B cell (primary cell): ENCODE measurements around the gene CHD6. TPM values are rescaled to one million over a fixed set of nuclear protein-coding genes. Genes with fewer than 3 reads are reported as not detected.

ENCODE experiments used
- ATAC-seq: fragments of 200-7000 bp; cut with Tn5 transposase; one replicate; pipeline ENCODE4 v1.10.0; 2021; ENCODE audit warnings: low read depth, mild to moderate bottlenecking, moderate number of reproducible peaks, moderate library complexity
- CTCF ChIA-PET: fragments of 350-600 bp; sonication (Branson Sonifier 250); formaldehyde crosslinking; loops from one replicate; lab custom pipeline; 2021; ENCODE audit warnings: antibody characterized with exemption, inconsistent platforms; lab: Charles Lee
- POLR2A ChIA-PET: fragments of 350-600 bp; sonication (Branson Sonifier 250); formaldehyde crosslinking; loops from one replicate; lab custom pipeline; 2021; ENCODE audit warnings: antibody characterized with exemption; lab: Charles Lee
- DNase-seq: peaks from one replicate; pipeline ENCODE4 v3.0.0; 2013
- H2AFZ ChIP-seq: 2 replicates; pipeline ENCODE4 v1.6.1; 2012; ENCODE audit warnings: mild to moderate bottlenecking, low read depth, low read length; ENCODE audit not compliant: insufficient read depth, poor library complexity, severe bottlenecking
- H3K27ac ChIP-seq, 2 donors: 1 replicate in 1 of 2; 2 replicates in 1 of 2; pipeline ENCODE4 v1.5.1; 2012 to 2013; ENCODE audit warnings: low read length in 2 of 2, mild to moderate bottlenecking in 2 of 2, moderate library complexity in 1 of 2
- H3K27me3 ChIP-seq, 4 experiments: fragments of 200-600 bp in 1 of 4; sonication (generic) in 1 of 4; replicated peaks in 1 of 4; 1 replicate in 2 of 4; 2 replicates in 2 of 4; pipeline versions ENCODE4 v1.6.1 to v1.7.0; 2013 to 2016; ENCODE audit warnings: low read length in 3 of 4, mild to moderate bottlenecking in 2 of 4, mixed read lengths in 1 of 4, moderate library complexity in 1 of 4; ENCODE audit not compliant: insufficient read depth in 4 of 4, control insufficient read depth in 3 of 4; ENCODE audit errors: control extremely low read depth in 1 of 4
- H3K36me3 ChIP-seq, 2 experiments: replicated peaks in 1 of 2; 1 replicate in 1 of 2; 2 replicates in 1 of 2; pipeline versions ENCODE4 v1.6.1 to v1.7.1; 2013; ENCODE audit warnings: low read length in 1 of 2; ENCODE audit not compliant: insufficient read depth in 2 of 2, control insufficient read depth in 1 of 2; ENCODE audit errors: control extremely low read depth in 1 of 2, extremely low read depth in 1 of 2
- H3K4me1 ChIP-seq, 2 donors: fragments of 200-600 bp in 1 of 2; sonication (generic) in 1 of 2; 1 replicate in 1 of 2; 2 replicates in 1 of 2; pipeline versions ENCODE4 v1.5.1 to v1.6.1; 2013 to 2017; ENCODE audit warnings: low read length in 2 of 2; ENCODE audit not compliant: control insufficient read depth in 2 of 2, insufficient read depth in 2 of 2
- H3K4me2 ChIP-seq: replicated peaks from 2 replicates; pipeline ENCODE3; 2012; ENCODE audit warnings: mild to moderate bottlenecking, low read depth, low read length; ENCODE audit not compliant: poor library complexity, severe bottlenecking
- H3K4me3 ChIP-seq, 5 experiments: fragments of 200-600 bp in 1 of 5; sonication (generic) in 1 of 5; 1 replicate in 3 of 5; 2 replicates in 2 of 5; pipeline versions ENCODE4 v1.5.1 to v1.7.0; 2011 to 2016; ENCODE audit warnings: low read length in 4 of 5, mild to moderate bottlenecking in 4 of 5, low read depth in 2 of 5, control low read depth in 1 of 5, moderate library complexity in 1 of 5; ENCODE audit not compliant: insufficient read depth in 1 of 5; ENCODE audit errors: control extremely low read depth in 1 of 5, extremely low read depth in 1 of 5
- H3K79me2 ChIP-seq: fragments of 200-600 bp; sonication (generic); one replicate; pipeline ENCODE4 v1.6.0; 2016; ENCODE audit warnings: low read length; ENCODE audit not compliant: control insufficient read depth, insufficient read depth
- H3K9ac ChIP-seq: fragments of 200-600 bp; sonication (generic); 2 replicates; pipeline ENCODE4 v1.6.1; 2017; ENCODE audit warnings: mild to moderate bottlenecking, low read length, moderate library complexity
- H3K9me3 ChIP-seq, 3 donors: one replicate each; pipeline versions ENCODE4 v1.6.1 to v1.7.1; 2013; ENCODE audit warnings: low read length in 2 of 3; ENCODE audit not compliant: control insufficient read depth in 2 of 3, insufficient read depth in 1 of 3; ENCODE audit errors: control extremely low read depth in 1 of 3
- H4K20me1 ChIP-seq: 2 replicates; pipeline ENCODE4 v1.6.0; 2012; ENCODE audit warnings: mild to moderate bottlenecking, low read length; ENCODE audit not compliant: insufficient read depth, control insufficient read depth, poor library complexity, severe bottlenecking
- H3K27ac Mint-ChIP-seq: one replicate; pipeline ENCODE4 v1.8.0; 2021; ENCODE audit warnings: mixed read lengths
- H3K27me3 Mint-ChIP-seq: one replicate; pipeline ENCODE4 v1.8.0; 2021; ENCODE audit warnings: mixed read lengths
- H3K4me1 Mint-ChIP-seq: one replicate; pipeline ENCODE4 v1.8.0; 2021; ENCODE audit warnings: mixed read lengths
- H3K4me3 Mint-ChIP-seq: one replicate; pipeline ENCODE4 v1.8.0; 2021; ENCODE audit warnings: mixed read lengths
- H3K9me3 Mint-ChIP-seq: one replicate; pipeline ENCODE4 v1.8.0; 2022; ENCODE audit warnings: mixed read lengths; ENCODE audit not compliant: insufficient read depth
- EZH2 ChIP-seq: IDR thresholded peaks from 2 replicates; pipeline ENCODE4 v1.6.1; 2012; ENCODE audit warnings: borderline replicate concordance, low read depth, mild to moderate bottlenecking, moderate library complexity, low read length; ENCODE audit not compliant: insufficient read depth, poor library complexity, severe bottlenecking
- WGBS: methylation state at CpG from one replicate; pipeline ENCODE4 v1.1.5; 2013; ENCODE audit warnings: missing lambda C conversion rate; ENCODE audit not compliant: insufficient coverage; 5-methylcytosine and 5-hydroxymethylcytosine counted together
- intact Hi-C: fragments of 100-400 bp; cut with micrococcal nuclease; formaldehyde crosslinking; loops from one replicate; pipeline ENCODE4 v1.10.0; 2022
- polyA plus RNA-seq: library from polyadenylated mRNA; depleted of rRNA; stranded (reverse); fragments of >200 nt; gene quantifications from 2 replicates; pipeline ENCODE4 v1.2.3, GENCODE V29; 2012
- total RNA-seq, 2 donors: library from RNA; stranded (reverse); fragments of 120-200 nt in 1 of 2; gene quantifications; 1 replicate in 1 of 2; 2 replicates in 1 of 2; pipeline versions ENCODE4 v1.2.3 to v1.2.4, GENCODE V29; 2013 to 2022
- TF ChIP-seq, protein P1 (sequence below): fragments of 200-600 bp; IDR thresholded peaks from one replicate; pipeline ENCODE4 v1.8.0; 2022; ENCODE audit warnings: antibody characterized with exemption, mild to moderate bottlenecking

The CHD6 gene
- total and polyA plus RNA-seq, 2 donors (not counting 1 experiment from before 2014, with no cell fraction given), result 10.3 to 117 TPM

GRCh38 chr20:41375846-41376245 lies 242.3 kb downstream of the CHD6 start:
- no peak overlapping the region for H2AFZ ChIP-seq
- no peaks in the 10 kb centered on the region for H3K36me3 ChIP-seq
- H3K4me1 ChIP-seq, result no peaks in the 10 kb centered on the region
- Mint-ChIP-seq H3K9me3 (peaks cover 5% of the 10 kb centered on the region), H3K4me1 (no peaks in the 10 kb centered on the region), H3K27ac (no peak overlapping the region), H3K27me3 (peaks cover 61% of the 10 kb centered on the region), H3K4me3 (no peak overlapping the region)
- DNase-seq (no peak), ATAC-seq (no peak)
- no peak overlapping the region for H3K9ac ChIP-seq
- 73% methylated on average over 7 of the region's 9 CpGs for WGBS
- ChIA-PET CTCF (no interaction called here), POLR2A (no interaction called here)
- intact Hi-C loops, result no loop called here
- peaks cover 0 to 28% (median 5%) of the 10 kb centered on the region in 3 donors for H3K9me3 ChIP-seq
- H4K20me1 ChIP-seq, result no peaks in the 10 kb centered on the region
- H3K4me3 ChIP-seq, result no peak overlapping the region
- no peak for TF ChIP-seq EZH2
- TF ChIP-seq, protein P1, sequence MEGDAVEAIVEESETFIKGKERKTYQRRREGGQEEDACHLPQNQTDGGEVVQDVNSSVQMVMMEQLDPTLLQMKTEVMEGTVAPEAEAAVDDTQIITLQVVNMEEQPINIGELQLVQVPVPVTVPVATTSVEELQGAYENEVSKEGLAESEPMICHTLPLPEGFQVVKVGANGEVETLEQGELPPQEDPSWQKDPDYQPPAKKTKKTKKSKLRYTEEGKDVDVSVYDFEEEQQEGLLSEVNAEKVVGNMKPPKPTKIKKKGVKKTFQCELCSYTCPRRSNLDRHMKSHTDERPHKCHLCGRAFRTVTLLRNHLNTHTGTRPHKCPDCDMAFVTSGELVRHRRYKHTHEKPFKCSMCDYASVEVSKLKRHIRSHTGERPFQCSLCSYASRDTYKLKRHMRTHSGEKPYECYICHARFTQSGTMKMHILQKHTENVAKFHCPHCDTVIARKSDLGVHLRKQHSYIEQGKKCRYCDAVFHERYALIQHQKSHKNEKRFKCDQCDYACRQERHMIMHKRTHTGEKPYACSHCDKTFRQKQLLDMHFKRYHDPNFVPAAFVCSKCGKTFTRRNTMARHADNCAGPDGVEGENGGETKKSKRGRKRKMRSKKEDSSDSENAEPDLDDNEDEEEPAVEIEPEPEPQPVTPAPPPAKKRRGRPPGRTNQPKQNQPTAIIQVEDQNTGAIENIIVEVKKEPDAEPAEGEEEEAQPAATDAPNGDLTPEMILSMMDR, result no peak
- H3K4me2 ChIP-seq, result no peak overlapping the region
- H3K79me2 ChIP-seq, result no peaks in the 10 kb centered on the region
- peaks cover 0 to 4% (median 2%) of the 10 kb centered on the region in 4 experiments for H3K27me3 ChIP-seq
- no peak overlapping the region for H3K27ac ChIP-seq

DNA sequence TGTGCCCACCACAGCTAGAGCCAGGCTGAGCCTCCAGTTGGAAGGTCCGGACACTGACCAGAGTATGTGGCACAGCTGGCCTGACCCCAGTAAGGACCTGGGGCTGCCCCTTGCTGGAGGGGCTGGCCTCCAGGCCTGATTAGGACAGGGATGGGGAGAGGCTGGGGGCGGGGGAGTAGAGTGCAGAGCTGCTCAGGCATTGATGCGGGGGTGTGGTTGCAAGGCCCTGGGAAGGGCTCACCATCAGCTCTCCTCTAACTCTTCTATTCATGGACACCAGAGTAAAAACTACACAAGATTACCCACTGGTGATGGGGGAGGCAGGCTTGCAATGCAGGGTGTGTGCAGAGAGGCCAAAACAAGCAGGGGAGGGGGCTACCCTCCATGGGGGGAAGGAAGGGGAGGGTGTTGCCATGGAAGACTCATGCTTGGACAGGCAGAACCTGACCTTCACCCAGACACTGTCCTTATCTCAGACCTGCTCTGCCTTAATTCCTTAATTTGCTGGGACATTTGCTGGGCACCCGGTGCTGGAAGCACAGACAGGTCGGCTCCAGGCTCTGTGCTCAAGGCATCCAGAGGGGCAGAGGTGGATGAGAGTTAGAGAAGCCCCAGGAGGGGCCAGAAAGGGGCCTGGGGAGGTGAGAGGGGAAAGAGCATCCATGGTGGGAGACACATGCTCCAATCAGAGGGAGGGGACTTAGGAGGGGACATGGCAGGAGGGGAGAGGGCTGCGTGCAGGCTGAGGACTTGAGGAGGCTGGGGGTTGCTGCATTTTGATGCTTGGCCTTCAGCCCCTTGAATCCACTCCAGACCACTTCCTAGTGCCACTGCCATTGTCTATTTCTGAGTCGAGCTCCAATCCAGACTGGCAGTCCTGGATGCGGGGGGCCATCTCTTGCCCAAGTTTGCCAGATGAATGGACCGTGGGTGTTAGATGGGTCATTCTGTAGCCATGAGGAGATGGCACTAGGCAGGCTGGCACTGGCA lies 244.0 kb downstream of the CHD6 start:
- no peak for ATAC-seq
- Histone ChIP-seq H3K9ac (no peak overlapping the region), H3K4me3 (no peak overlapping the region), H4K20me1 (no peaks in the 10 kb centered on the region), H2AFZ (no peak overlapping the region), H3K27me3 (peaks cover 0 to 7% (median 2%) of the 10 kb centered on the region in 4 experiments), H3K36me3 (no peaks in the 10 kb centered on the region), H3K27ac (no peak overlapping the region), H3K9me3 (peaks cover 0 to 40% (median 5%) of the 10 kb centered on the region in 3 donors), H3K4me1 (no peaks in the 10 kb centered on the region), H3K79me2 (no peaks in the 10 kb centered on the region), H3K4me2 (no peak overlapping the region)
- WGBS, result 85% methylated on average over 6 of the region's 9 CpGs
- Mint-ChIP-seq H3K27me3 (peaks cover 56% of the 10 kb centered on the region), H3K27ac (no peak overlapping the region), H3K9me3 (peaks cover 5% of the 10 kb centered on the region), H3K4me1 (no peaks in the 10 kb centered on the region), H3K4me3 (no peak overlapping the region)
- CTCF ChIA-PET, result interaction anchor here (1.0 kb wide), 1 partner anchor 201 kb away, joined by 3 read pairs; no protein-coding TSS in a partner anchor
- TF ChIP-seq, protein P1, result no peak
- TF ChIP-seq EZH2, result no peak
- DNase-seq, result no peak
- intact Hi-C loops, result no loop called here
- POLR2A ChIA-PET, result no interaction called here
